Adrenal gland (tissue), 5 donors: ENCODE measurements around the gene APOA5.
A peak's percentile ranks its signal among the peaks of the same experiment; 100 is the strongest.

Source experiments
- CTCF ChIP-seq, 6 experiments: fragments of 450-650 bp in 4 of 6; fragments of 200-600 bp in 2 of 6; sonication (generic) in 1 of 6; IDR thresholded peaks; 1 replicate in 5 of 6; 2 replicates in 1 of 6; pipeline versions ENCODE4 v1.5.1 to v1.8.0; 2016 to 2021; ENCODE audit warnings: antibody characterized with exemption in 6 of 6, mild to moderate bottlenecking in 2 of 6, moderate library complexity in 1 of 6
- POLR2A ChIP-seq, 2 donors: fragments of 450-650 bp; IDR thresholded peaks; one replicate each; pipeline ENCODE4 v1.6.1; 2017; ENCODE audit warnings: antibody characterized with exemption in 2 of 2, mild to moderate bottlenecking in 2 of 2, moderate library complexity in 1 of 2
- donor health status: DM: no; HTN: no; CAD: no.

- TF ChIP-seq CTCF (IDR thresholded peaks at IDR 0.05) (peak; percentile 11 to 53 (median 37)), POLR2A (IDR thresholded peaks at IDR 0.05) (no peak)
These were observed 44.3 kb upstream of the APOA5 start for GRCh38 chr11:116835791-116836631.
